ENCODE results near the gene PCDHGA3.
A peak's percentile ranks its signal among the peaks of the same experiment; 100 is the strongest.
"Not testable (repeated sequence)": the region's sequence is repeated elsewhere in the genome, so short reads cannot be mapped to it uniquely, and the experiment has no call there.

Gene PCDHGA3

GRCh38 chr5:141349917-141350619, 6.4 kb downstream of the PCDHGA3 start, which contains the start of gene PCDHGB1:
Gene PCDHGB1 (plus strand): TSS chr5:141350099. CDS start chr5:141350261, 162 bp downstream.
- no peak for DNase-seq

GRCh38 chr5:141351591-141351990, 8.0 kb downstream of the PCDHGA3 start:
- DNase-seq: no peak

- DNase-seq: no peak
These were observed 11.4 kb downstream of the PCDHGA3 start, which contains the start of gene PCDHGA4 for GRCh38 chr5:141354900-141355469. Gene PCDHGA4 (plus strand): TSS chr5:141355021. CDS start chr5:141355108, 87 bp downstream.

- DNase-seq: no peak
These were observed 12.0 kb downstream of the PCDHGA3 start for GRCh38 chr5:141355641-141356040.

- no peak for DNase-seq
These were observed 12.5 kb downstream of the PCDHGA3 start for GRCh38 chr5:141356133-141356532.

GRCh38 chr5:141356950-141357349, 13.3 kb downstream of the PCDHGA3 start:
- DNase-seq: no peak

- peak; percentile 82 for DNase-seq
These were observed 16.3 kb downstream of the PCDHGA3 start, which contains the start of gene PCDHGB2 for GRCh38 chr5:141359790-141360426. Gene PCDHGB2 (plus strand): TSS chr5:141359994. CDS start chr5:141360136, 142 bp downstream.

GRCh38 chr5:141360685-141361084, 17.1 kb downstream of the PCDHGA3 start:
- DNase-seq: no peak

- DNase-seq: peak; percentile 81
These were observed 19.1 kb downstream of the PCDHGA3 start for GRCh38 chr5:141362719-141363118.

- DNase-seq: no peak
These were observed 20.5 kb downstream of the PCDHGA3 start, which contains the start of gene PCDHGA5 for GRCh38 chr5:141363952-141364660. Gene PCDHGA5 (plus strand): TSS chr5:141364162. CDS start chr5:141364331, 169 bp downstream.

- DNase-seq: no peak
These were observed 22.6 kb downstream of the PCDHGA3 start for GRCh38 chr5:141366016-141366896.

- DNase-seq: no peak
These were observed 26.6 kb downstream of the PCDHGA3 start, which contains the start of gene PCDHGB3 for GRCh38 chr5:141369994-141370848. Gene PCDHGB3 (plus strand): TSS chr5:141370242. CDS start chr5:141370395, 153 bp downstream.

- no peak for DNase-seq
These were observed 28.2 kb downstream of the PCDHGA3 start for GRCh38 chr5:141371572-141372475.

- no peak for DNase-seq
These were observed 30.2 kb downstream of the PCDHGA3 start, which contains the start of gene PCDHGA6 for GRCh38 chr5:141373673-141374317. Gene PCDHGA6 (plus strand): TSS chr5:141373891. CDS start chr5:141374084, 193 bp downstream.

- DNase-seq: no peak
These were observed 31.0 kb downstream of the PCDHGA3 start for GRCh38 chr5:141374627-141375026.

GRCh38 chr5:141375444-141376155, 32.0 kb downstream of the PCDHGA3 start:
- DNase-seq: not testable (repeated sequence)

GRCh38 chr5:141382469-141383294, 39.1 kb downstream of the PCDHGA3 start, which contains the start of gene PCDHGA7:
Gene PCDHGA7 (plus strand): TSS chr5:141382742. CDS start chr5:141382900, 158 bp downstream.
- DNase-seq: no peak

Data from MV-4-11 (cell line).